H9 (cell line): ENCODE results near the gene COQ5. TPM values are rescaled to one million over a fixed set of nuclear protein-coding genes. Genes with fewer than 3 reads are reported as not detected.

ENCODE experiments used
- DNase-seq: peaks from one replicate; pipeline ENCODE4 v3.0.0-alpha.2; 2017
- H2AFZ ChIP-seq: one replicate; pipeline ENCODE4 v1.6.1; 2013; ENCODE audit warnings: mild to moderate bottlenecking, low read length, control low read depth, moderate library complexity
- H2AK5ac ChIP-seq: 2 replicates; pipeline ENCODE4 v1.6.1; 2013; ENCODE audit warnings: low read length, control low read depth, mixed read lengths; ENCODE audit not compliant: insufficient read length
- H2BK120ac ChIP-seq: one replicate; pipeline ENCODE4 v1.6.1; 2013; ENCODE audit warnings: low read depth, mild to moderate bottlenecking, low read length, control low read depth, inconsistent platforms; ENCODE audit not compliant: poor library complexity, severe bottlenecking
- H2BK12ac ChIP-seq: 2 replicates; pipeline ENCODE4 v1.6.1; 2013; ENCODE audit warnings: low read length, control low read depth, mixed read lengths, low read depth; ENCODE audit not compliant: insufficient read length
- H2BK15ac ChIP-seq: 2 replicates; pipeline ENCODE4 v1.6.1; 2013; ENCODE audit warnings: low read depth, low read length, control low read depth
- H2BK20ac ChIP-seq: one replicate; pipeline ENCODE4 v1.6.1; 2013; ENCODE audit warnings: low read depth, mild to moderate bottlenecking, low read length, control low read depth, inconsistent platforms; ENCODE audit not compliant: poor library complexity, severe bottlenecking
- H2BK5ac ChIP-seq: 2 replicates; pipeline ENCODE4 v1.6.1; 2013; ENCODE audit warnings: low read length, control low read depth, mixed read lengths; ENCODE audit not compliant: insufficient read length
- H3K14ac ChIP-seq: 2 replicates; pipeline ENCODE4 v1.6.1; 2013; ENCODE audit warnings: low read length, control low read depth; ENCODE audit not compliant: insufficient read depth
- H3K18ac ChIP-seq: 2 replicates; pipeline ENCODE4 v1.6.1; 2013; ENCODE audit warnings: low read depth, mild to moderate bottlenecking, mixed read lengths, low read length, control low read depth; ENCODE audit not compliant: insufficient read length
- H3K23ac ChIP-seq: 2 replicates; pipeline ENCODE4 v1.6.1; 2013; ENCODE audit warnings: low read length, control low read depth, mixed read lengths, low read depth; ENCODE audit not compliant: insufficient read length
- H3K23me2 ChIP-seq: 2 replicates; pipeline ENCODE4 v1.6.1; 2013; ENCODE audit warnings: low read depth, mild to moderate bottlenecking, mixed read lengths, low read length, control low read depth; ENCODE audit not compliant: insufficient read length, poor library complexity, severe bottlenecking
- H3K27ac ChIP-seq: 2 replicates; pipeline ENCODE4 v1.5.1; 2013; ENCODE audit warnings: low read length, control low read depth, mixed read lengths, low read depth; ENCODE audit not compliant: insufficient read length
- H3K27me3 ChIP-seq: 2 replicates; pipeline ENCODE4 v1.6.1; 2013; ENCODE audit warnings: low read length, control low read depth, inconsistent platforms; ENCODE audit not compliant: insufficient read depth
- H3K4ac ChIP-seq: 2 replicates; pipeline ENCODE4 v1.6.1; 2013; ENCODE audit warnings: low read depth, mild to moderate bottlenecking, control low read depth, inconsistent platforms, low read length, moderate library complexity
- H3K4me1 ChIP-seq: 2 replicates; pipeline ENCODE4 v1.6.1; 2013; ENCODE audit warnings: low read length, control low read depth, inconsistent platforms; ENCODE audit not compliant: insufficient read depth
- H3K4me2 ChIP-seq: 2 replicates; pipeline ENCODE4 v1.6.1; 2013; ENCODE audit warnings: low read length, control low read depth, mixed read lengths; ENCODE audit not compliant: insufficient read length, insufficient read depth
- H3K56ac ChIP-seq: 2 replicates; pipeline ENCODE4 v1.6.1; 2013; ENCODE audit warnings: low read depth, mild to moderate bottlenecking, mixed read lengths, low read length, control low read depth; ENCODE audit not compliant: insufficient read length
- H3K79me1 ChIP-seq: 2 replicates; pipeline ENCODE4 v1.6.1; 2013; ENCODE audit warnings: low read depth, mild to moderate bottlenecking, moderate library complexity, low read length, control low read depth, inconsistent platforms; ENCODE audit not compliant: insufficient read depth, poor library complexity, severe bottlenecking
- H3K79me2 ChIP-seq: 2 replicates; pipeline ENCODE4 v1.6.1; 2013; ENCODE audit warnings: low read length, control low read depth, inconsistent platforms; ENCODE audit not compliant: insufficient read depth
- H3K9ac ChIP-seq: 2 replicates; pipeline ENCODE4 v1.6.1; 2013; ENCODE audit warnings: low read length, control low read depth, mixed read lengths; ENCODE audit not compliant: insufficient read length; ENCODE audit errors: extremely low read depth
- H3K9me3 ChIP-seq: one replicate; pipeline ENCODE4 v1.6.1; 2013; ENCODE audit warnings: low read depth, low read length, inconsistent platforms; ENCODE audit not compliant: control insufficient read depth
- H3T11ph ChIP-seq: one replicate; pipeline ENCODE4 v1.6.1; 2013; ENCODE audit warnings: mild to moderate bottlenecking, low read length, control low read depth, inconsistent platforms
- H4K20me1 ChIP-seq: one replicate; pipeline ENCODE4 v1.6.1; 2013; ENCODE audit not compliant: control insufficient read depth, insufficient read length, insufficient read depth
- H4K5ac ChIP-seq: 2 replicates; pipeline ENCODE4 v1.6.1; 2013; ENCODE audit warnings: low read depth, mild to moderate bottlenecking, mixed read lengths, low read length, control low read depth; ENCODE audit not compliant: insufficient read length
- H4K8ac ChIP-seq: replicated peaks from 2 replicates; pipeline ENCODE4 v1.6.1; 2013; ENCODE audit warnings: low read length, control low read depth, mixed read lengths, low read depth; ENCODE audit not compliant: insufficient read length
- H4K91ac ChIP-seq: 2 replicates; pipeline ENCODE4 v1.6.1; 2013; ENCODE audit warnings: low read depth, mild to moderate bottlenecking, moderate library complexity, mixed read lengths, low read length, control low read depth; ENCODE audit not compliant: insufficient read length
- H3K27ac Mint-ChIP-seq, 3 experiments: 2 replicates in 2 of 3; 3 replicates in 1 of 3; pipeline ENCODE4 v1.8.0; 2020 to 2021; ENCODE audit warnings: mixed read lengths in 3 of 3, mild to moderate bottlenecking in 1 of 3, moderate library complexity in 1 of 3
- H3K27me3 Mint-ChIP-seq: 2 replicates; pipeline ENCODE4 v1.8.0; 2021; ENCODE audit warnings: low read depth, mild to moderate bottlenecking, moderate library complexity, mixed read lengths
- H3K36me3 Mint-ChIP-seq, 3 experiments: 2 replicates in 2 of 3; 3 replicates in 1 of 3; pipeline ENCODE4 v1.8.0; 2020 to 2021; ENCODE audit warnings: low read depth in 3 of 3, mixed read lengths in 3 of 3; ENCODE audit not compliant: insufficient read depth in 1 of 3
- H3K4me1 Mint-ChIP-seq, 2 experiments: 2 replicates each; pipeline ENCODE4 v1.8.0; 2020; ENCODE audit warnings: mixed read lengths in 2 of 2
- H3K4me3 Mint-ChIP-seq, 2 experiments: 2 replicates in 1 of 2; 3 replicates in 1 of 2; pipeline ENCODE4 v1.8.0; 2020 to 2021; ENCODE audit warnings: mild to moderate bottlenecking in 2 of 2, mixed read lengths in 2 of 2, moderate library complexity in 1 of 2
- H3K9me3 Mint-ChIP-seq, 2 experiments: 2 replicates in 1 of 2; 3 replicates in 1 of 2; pipeline ENCODE4 v1.8.0; 2020; ENCODE audit warnings: mild to moderate bottlenecking in 2 of 2, mixed read lengths in 2 of 2, moderate library complexity in 1 of 2
- CTCF ChIP-seq: fragments of 200-600 bp; sonication (generic); conservative IDR thresholded peaks from 3 replicates; pipeline ENCODE4 v1.8.0; 2021; ENCODE audit warnings: antibody characterized with exemption, mild to moderate bottlenecking
- WGBS: extraction: QIAGEN DNeasy Blood & Tissue Kit; methylation state at CpG from one replicate; pipeline ENCODE4 v1.1.7; 2013; ENCODE audit warnings: missing lambda C conversion rate, low lambda C conversion rate, mixed read lengths; ENCODE audit not compliant: insufficient read length; ENCODE audit errors: extremely low coverage; 5-methylcytosine and 5-hydroxymethylcytosine counted together
- total RNA-seq: library from RNA; stranded (reverse); gene quantifications from 2 replicates; pipeline ENCODE4 v1.2.1, GENCODE V29; 2021

Gene COQ5
- total RNA-seq, 1 experiment from 2014 or later, result 34.8 TPM

- H3K4me1 ChIP-seq, result peaks cover 4% of the 10 kb centered on the region
- no peak overlapping the region for H2BK12ac ChIP-seq
- no peaks in the 10 kb centered on the region for H3K9me3 Mint-ChIP-seq
- no peaks in the 10 kb centered on the region for H4K20me1 ChIP-seq
- no peaks in the 10 kb centered on the region for H3K27me3 Mint-ChIP-seq
- no peaks in the 10 kb centered on the region for H3K9me3 ChIP-seq
- H4K91ac ChIP-seq, result no peak overlapping the region
- H3K79me1 ChIP-seq, result peaks cover 3% of the 10 kb centered on the region
- no peak overlapping the region for H4K8ac ChIP-seq
- no peak overlapping the region for H3K4me2 ChIP-seq
- H3K4me1 Mint-ChIP-seq, result peaks cover 30 to 34% of the 10 kb centered on the region in 2 experiments
- H2BK15ac ChIP-seq, result no peak overlapping the region
- H2BK20ac ChIP-seq, result no peak overlapping the region
- TF ChIP-seq CTCF, result no peak
- H3K4ac ChIP-seq, result no peak overlapping the region
- H3K4me3 Mint-ChIP-seq, result no peak overlapping the region
- H3K14ac ChIP-seq, result no peak overlapping the region
- no peak overlapping the region for H2AFZ ChIP-seq
- no peak overlapping the region for H3K18ac ChIP-seq
- no peak overlapping the region for H3K9ac ChIP-seq
- no peak overlapping the region for H2AK5ac ChIP-seq
- no peak overlapping the region for H2BK120ac ChIP-seq
- H3K56ac ChIP-seq, result no peak overlapping the region
- H3K27ac ChIP-seq, result no peak overlapping the region
- H3K23me2 ChIP-seq, result peaks cover 7% of the 10 kb centered on the region
- DNase-seq, result no peak
- no peak overlapping the region for H3K23ac ChIP-seq
- H3T11ph ChIP-seq, result no peak overlapping the region
- peaks cover 10% of the 10 kb centered on the region; the same call in 1 of the 2 replicates for H3K79me2 ChIP-seq
- H3K27me3 ChIP-seq, result no peaks in the 10 kb centered on the region
- H3K27ac Mint-ChIP-seq, result peak overlapping the region in 1 of 3 experiments; percentile 39; a peak in 1 of 7 replicates
- peaks cover 24 to 65% (median 50%) of the 10 kb centered on the region in 3 experiments; a peak in 6 of 7 replicates for H3K36me3 Mint-ChIP-seq
- no peak overlapping the region for H4K5ac ChIP-seq
- H2BK5ac ChIP-seq, result no peak overlapping the region
- WGBS, result no CpG with 5 or more reads among the region's 1 CpG
Measured at GRCh38 chr12:120500581-120500980, 28.4 kb downstream of the COQ5 start.
